HG03139 (cell line): Measurements from ENCODE around the gene CBX1.
"Not testable (repeated sequence)": the region's sequence is repeated elsewhere in the genome, so short reads cannot be mapped to it uniquely, and the experiment has no call there.

Source experiments
- ATAC-seq: cut with Tn5 transposase; IDR thresholded peaks from one replicate; pipeline ENCODE4 v1.9.1; 2021; ENCODE audit not compliant: unreplicated experiment

Gene CBX1

GRCh38 chr17:48123776-48124388 lies 22.6 kb upstream of the CBX1 start:
- ATAC-seq: no peak

GRCh38 chr17:48123111-48123510 lies 21.8 kb upstream of the CBX1 start:
- no peak for ATAC-seq

DNA sequence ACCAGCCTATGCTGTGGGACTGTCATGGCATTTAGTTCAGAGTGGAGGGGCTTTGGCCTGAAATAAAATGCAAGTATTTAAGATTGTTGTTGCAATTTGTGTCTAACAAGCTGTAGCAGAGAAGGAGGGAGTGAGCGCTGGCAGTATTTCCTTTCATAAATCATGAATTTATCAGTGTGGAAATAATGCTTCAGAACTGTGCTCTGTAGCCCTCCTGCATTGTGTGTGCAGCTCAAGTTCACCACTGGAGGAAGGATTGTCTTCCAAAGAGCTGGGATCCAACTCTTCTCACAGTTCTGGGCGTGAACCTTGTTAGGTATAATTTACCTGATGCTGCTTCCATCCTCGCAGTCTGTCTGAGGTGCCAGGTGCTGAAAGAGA lies 21.4 kb upstream of the CBX1 start:
- ATAC-seq: no peak

- ATAC-seq: no peak
These were observed 20.8 kb upstream of the CBX1 start for GRCh38 chr17:48121923-48122664.

- ATAC-seq: peak; percentile 38
These were observed 12.0 kb upstream of the CBX1 start for GRCh38 chr17:48113201-48113676.

GRCh38 chr17:48111937-48112241 lies 10.6 kb upstream of the CBX1 start:
- no peak for ATAC-seq

DNA sequence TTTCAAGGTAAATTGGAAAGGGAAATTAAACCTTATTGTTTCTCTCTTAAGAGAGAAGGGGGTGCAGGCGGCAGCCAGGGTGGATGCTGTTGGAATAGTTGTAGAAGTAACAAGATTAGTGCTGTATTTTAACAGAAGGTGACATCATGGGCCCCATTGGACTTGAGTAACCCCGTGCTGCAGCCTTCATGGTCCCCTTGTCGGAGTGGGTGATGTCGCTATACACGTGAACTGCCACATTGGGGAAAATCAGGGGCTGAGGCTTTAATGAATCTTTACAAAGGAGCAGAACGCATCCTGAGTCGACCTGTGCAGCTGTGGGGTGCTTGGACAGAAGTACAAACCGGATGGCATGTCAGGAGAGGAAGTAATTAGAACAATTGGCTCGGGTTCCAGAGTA lies 9.5 kb upstream of the CBX1 start:
- ATAC-seq: no peak

- peak; percentile 72 for ATAC-seq
These were observed 6.1 kb upstream of the CBX1 start, which contains the start of gene SNX11 for GRCh38 chr17:48107137-48108055. TSS of gene SNX11 (plus strand) at chr17:48107766. CDS start at chr17:48112044, 4,278 bp downstream.

DNA sequence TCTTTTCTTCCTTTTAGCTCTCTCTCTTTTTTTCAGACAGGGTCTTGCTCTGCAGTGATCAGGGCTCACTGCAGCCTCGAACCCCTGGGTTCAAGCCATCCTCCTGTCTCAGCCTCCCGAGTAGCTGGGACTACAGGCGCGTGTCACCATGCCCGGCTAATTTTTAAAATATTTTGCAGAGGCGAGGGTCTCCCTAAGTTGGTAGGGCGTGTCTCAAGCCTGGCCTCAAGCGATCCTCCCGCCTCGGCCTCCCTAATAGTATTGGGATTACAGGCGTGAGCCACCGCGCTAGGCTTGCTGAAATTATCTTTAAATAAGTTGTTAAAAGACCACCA lies 5.5 kb upstream of the CBX1 start:
- ATAC-seq: no peak

GRCh38 chr17:48104440-48104839 lies 3.2 kb upstream of the CBX1 start:
- ATAC-seq: no peak

- no peak for ATAC-seq
These were observed 1.8 kb upstream of the CBX1 start for GRCh38 chr17:48102798-48103715.

- no peak for ATAC-seq
These were observed 919 bp upstream of the CBX1 start for GRCh38 chr17:48102043-48102750.

DNA sequence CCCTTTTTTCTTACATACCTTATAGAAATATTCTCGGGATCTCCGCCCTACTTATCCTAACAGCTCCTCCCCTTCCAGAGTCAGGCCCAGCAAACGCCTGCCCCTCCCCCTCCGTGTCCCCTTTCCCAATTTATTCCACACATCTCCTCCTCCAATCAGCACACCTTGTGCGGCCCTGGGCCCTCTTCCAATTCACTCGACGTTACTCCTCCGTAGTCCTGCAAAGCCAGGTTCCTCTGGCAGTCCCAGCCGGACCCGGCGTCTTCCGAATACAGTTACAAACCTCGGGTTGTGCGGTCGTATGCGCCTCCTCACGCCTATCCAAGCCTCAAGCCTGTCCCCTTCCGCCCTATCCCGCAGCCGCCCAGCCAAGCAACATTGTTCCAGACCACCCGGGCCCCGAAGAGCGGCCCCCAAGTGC lies 677 bp downstream of the CBX1 start:
- no peak for ATAC-seq

DNA sequence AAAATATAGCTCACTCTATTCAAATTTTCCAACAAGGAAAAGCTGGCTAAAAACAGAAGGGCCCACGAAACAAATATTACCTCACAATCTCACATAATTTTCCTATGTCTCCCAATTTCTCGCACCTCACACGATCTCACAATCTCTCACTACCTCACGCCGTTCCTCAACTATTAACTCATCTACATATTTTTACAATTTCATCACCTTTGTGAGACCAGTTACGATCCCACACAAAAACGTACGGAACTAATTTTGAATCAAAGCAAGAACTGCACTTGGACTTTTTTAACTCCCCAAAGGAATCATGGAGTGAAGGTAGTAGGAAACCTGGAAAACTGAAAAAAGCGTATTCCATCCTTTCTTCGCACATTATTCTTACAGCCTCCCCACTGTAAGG lies 1.1 kb downstream of the CBX1 start:
- ATAC-seq: no peak

DNA sequence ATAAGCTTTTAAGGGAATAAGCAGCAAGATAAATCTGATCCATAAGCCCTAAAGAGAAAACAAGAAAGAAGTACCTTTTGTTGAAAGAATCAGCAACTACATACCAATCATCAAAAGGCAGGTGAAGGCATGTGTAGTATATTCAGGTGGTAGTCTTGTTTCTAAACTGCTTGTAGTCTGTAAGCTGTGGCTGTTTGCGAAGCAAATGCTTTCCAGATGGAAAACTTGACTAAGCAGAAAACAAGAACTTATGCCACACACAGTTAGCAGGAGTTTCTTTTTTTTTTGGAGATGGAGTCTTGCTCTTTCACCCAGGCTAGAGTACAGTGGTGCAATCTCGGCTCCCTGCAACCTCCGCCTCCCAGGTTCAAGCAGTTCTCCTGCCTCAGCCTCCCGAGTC lies 5.7 kb downstream of the CBX1 start:
- ATAC-seq: no peak

DNA sequence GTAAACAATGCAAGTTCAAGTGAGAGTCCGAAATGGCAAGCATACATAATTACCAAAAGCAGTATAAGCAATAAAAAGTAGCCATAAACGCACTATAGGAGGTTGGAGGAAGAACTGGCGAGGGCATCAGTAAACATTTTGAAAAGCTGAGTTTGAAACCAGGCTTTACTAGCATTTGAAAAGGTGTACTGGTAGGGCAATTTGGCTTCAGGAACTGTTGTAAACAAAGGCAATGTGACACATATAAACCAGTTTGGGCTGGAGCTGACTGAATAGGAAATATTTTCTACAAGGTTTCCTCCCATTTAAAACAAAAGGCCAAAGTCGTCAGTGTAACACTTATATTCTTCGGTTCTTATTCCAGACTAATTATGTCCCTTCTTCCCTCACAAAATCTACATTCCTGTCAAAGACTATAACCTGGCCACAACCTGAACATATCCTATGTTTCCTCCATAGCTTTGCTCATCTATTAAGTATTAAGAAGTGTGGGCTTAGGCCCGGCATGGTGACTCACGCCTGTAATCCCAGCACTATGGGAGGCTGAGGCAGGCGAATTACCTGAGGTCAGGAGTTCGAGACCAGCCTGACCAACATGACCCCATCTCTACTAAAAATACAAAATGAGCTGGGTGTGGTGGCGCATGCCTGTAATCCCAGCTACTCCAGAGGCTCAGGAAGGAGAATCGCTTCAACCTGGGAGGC lies 7.8 kb downstream of the CBX1 start:
- no peak for ATAC-seq

- ATAC-seq: no peak
These were observed 16.3 kb downstream of the CBX1 start for GRCh38 chr17:48084932-48085331.

DNA sequence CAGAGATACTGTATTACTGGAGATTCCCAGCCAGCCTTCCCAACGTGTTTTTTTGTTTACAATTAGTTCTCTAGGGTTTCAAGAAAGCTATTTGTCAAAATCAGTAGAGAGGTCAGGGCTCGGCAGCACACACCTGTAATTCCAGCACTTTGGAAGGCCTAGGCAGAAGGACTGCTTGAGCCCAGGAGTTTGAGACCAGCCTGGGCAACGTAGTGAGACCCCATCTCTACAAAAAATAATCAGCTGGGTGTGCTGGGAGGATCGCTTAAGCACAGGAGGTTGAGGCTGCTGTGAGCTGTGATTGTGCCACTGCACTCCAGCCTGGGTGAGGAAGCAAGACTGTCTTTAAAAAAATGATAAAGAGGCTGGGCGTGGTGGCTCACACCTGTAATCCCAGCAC lies 19.4 kb downstream of the CBX1 start:
- no peak for ATAC-seq

DNA sequence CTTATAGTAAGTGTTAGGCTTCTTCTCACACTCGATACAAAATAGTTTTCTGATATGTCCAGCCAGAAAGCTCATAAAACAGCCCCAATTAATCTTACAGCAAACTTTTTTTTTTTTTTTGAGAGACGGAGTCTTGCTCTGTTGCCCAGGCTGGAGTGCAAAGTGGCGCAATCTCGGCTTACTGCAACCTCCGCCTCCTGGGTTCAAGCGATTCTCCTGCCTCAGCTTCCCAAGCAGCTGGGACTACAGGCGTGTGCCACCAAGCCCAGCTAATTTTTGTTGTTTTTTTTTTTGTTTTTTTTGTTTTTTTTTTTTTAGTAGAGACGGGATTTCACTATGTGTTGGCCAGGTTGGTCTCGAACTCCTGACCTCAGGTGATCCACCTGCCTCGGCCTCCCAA lies 24.1 kb downstream of the CBX1 start:
- not testable (repeated sequence) for ATAC-seq
